GM23338 (cell line): ENCODE results near the gene SPATA2L. TPM values are rescaled to one million over a fixed set of nuclear protein-coding genes. Genes with fewer than 3 reads are reported as not detected.

Experiments used
- ATAC-seq: fragments of 200-7000 bp; cut with Tn5 transposase; 3 replicates; pipeline ENCODE4 v1.9.1; 2020
- DNase-seq: peaks from one replicate; pipeline ENCODE4 v3.0.0-alpha.2; 2015; ENCODE audit warnings: low spot score
- H2AFZ ChIP-seq: fragments of 200-600 bp; sonication (generic); 2 replicates; pipeline ENCODE4 v1.8.0; 2016; ENCODE audit warnings: antibody characterized with exemption, mild to moderate bottlenecking, moderate library complexity
- H3F3A ChIP-seq: fragments of 200-600 bp; sonication (generic); replicated peaks from 2 replicates; pipeline ENCODE4 v1.8.0; 2017; ENCODE audit warnings: antibody characterized with exemption, mixed run types, low read depth
- H3K27ac ChIP-seq: fragments of 200-600 bp; sonication (generic); 2 replicates; pipeline ENCODE4 v1.6.1; 2016; ENCODE audit warnings: low read depth
- H3K27me3 ChIP-seq: fragments of 200-600 bp; sonication (generic); 2 replicates; pipeline ENCODE4 v1.8.0; 2016; ENCODE audit warnings: mild to moderate bottlenecking, mixed run types, moderate library complexity; ENCODE audit not compliant: insufficient read depth
- H3K36me3 ChIP-seq: fragments of 200-600 bp; sonication (generic); 2 replicates; pipeline ENCODE4 v1.8.0; 2016; ENCODE audit warnings: mild to moderate bottlenecking; ENCODE audit not compliant: insufficient read depth
- H3K4me1 ChIP-seq: fragments of 200-600 bp; sonication (generic); 2 replicates; pipeline ENCODE4 v1.8.0; 2016; ENCODE audit warnings: mild to moderate bottlenecking, moderate library complexity; ENCODE audit not compliant: insufficient read depth
- H3K4me2 ChIP-seq: fragments of 200-600 bp; sonication (generic); 2 replicates; pipeline ENCODE4 v1.7.1; 2017; ENCODE audit warnings: mixed run types
- H3K4me3 ChIP-seq: fragments of 200-600 bp; sonication (generic); 2 replicates; pipeline ENCODE4 v1.6.1; 2016; ENCODE audit warnings: mixed run types
- H3K79me2 ChIP-seq: fragments of 200-600 bp; sonication (generic); replicated peaks from 2 replicates; pipeline ENCODE4 v1.8.0; 2017; ENCODE audit warnings: mild to moderate bottlenecking; ENCODE audit not compliant: insufficient read depth
- H3K9me2 ChIP-seq: fragments of 200-600 bp; sonication (generic); 2 replicates; pipeline ENCODE4 v1.8.0; 2017; ENCODE audit not compliant: insufficient read depth
- H4K20me1 ChIP-seq: fragments of 200-600 bp; sonication (generic); replicated peaks from 2 replicates; pipeline ENCODE4 v1.8.0; 2017; ENCODE audit warnings: mild to moderate bottlenecking; ENCODE audit not compliant: insufficient read depth
- H3K27ac Mint-ChIP-seq: 2 replicates; pipeline ENCODE4 v1.8.0; 2020; ENCODE audit warnings: inconsistent platforms, mild to moderate bottlenecking, moderate library complexity, mixed read lengths
- H3K27me3 Mint-ChIP-seq: 3 replicates; pipeline ENCODE4 v1.8.0; 2022; ENCODE audit warnings: low read depth, mild to moderate bottlenecking, moderate library complexity, mixed read lengths, inconsistent platforms; ENCODE audit not compliant: insufficient read depth, poor library complexity
- H3K36me3 Mint-ChIP-seq: 3 replicates; pipeline ENCODE4 v1.8.0; 2021; ENCODE audit warnings: low read depth, mild to moderate bottlenecking, inconsistent platforms, moderate library complexity, mixed read lengths
- H3K4me1 Mint-ChIP-seq: 3 replicates; pipeline ENCODE4 v1.8.0; 2020; ENCODE audit warnings: mild to moderate bottlenecking, inconsistent platforms, mixed read lengths
- H3K4me3 Mint-ChIP-seq: 3 replicates; pipeline ENCODE4 v1.8.0; 2021; ENCODE audit warnings: moderate library complexity, mild to moderate bottlenecking, inconsistent platforms, mixed read lengths
- H3K9me3 Mint-ChIP-seq: 3 replicates; pipeline ENCODE4 v1.8.0; 2020; ENCODE audit warnings: moderate library complexity, mild to moderate bottlenecking, inconsistent platforms, mixed read lengths
- CREB1 ChIP-seq: fragments of 250-450 bp; sonication (Bioruptor Pico); IDR thresholded peaks from 2 replicates; pipeline ENCODE4 v1.5.0; 2020; ENCODE audit warnings: low read depth, mild to moderate bottlenecking, moderate library complexity
- ETS1 ChIP-seq: IDR thresholded peaks from 2 replicates; pipeline ENCODE4 v1.6.1; 2016; ENCODE audit warnings: antibody characterized with exemption
- EZH2 ChIP-seq: fragments of 200-600 bp; sonication (generic); IDR thresholded peaks from one replicate; pipeline ENCODE4 v1.8.0; 2017; ENCODE audit warnings: antibody characterized with exemption, mild to moderate bottlenecking, low read depth; ENCODE audit not compliant: unreplicated experiment
- EZH2phosphoT487 ChIP-seq: fragments of 200-600 bp; sonication (generic); IDR thresholded peaks from one replicate; pipeline ENCODE4 v1.8.1; 2018; ENCODE audit warnings: antibody characterized with exemption; ENCODE audit not compliant: unreplicated experiment
- JUNB ChIP-seq: IDR thresholded peaks from one replicate; pipeline ENCODE4 v1.6.1; 2016; ENCODE audit warnings: antibody characterized with exemption; ENCODE audit not compliant: unreplicated experiment
- NANOG ChIP-seq: IDR thresholded peaks from 2 replicates; pipeline ENCODE4 v1.6.1; 2016; ENCODE audit warnings: antibody characterized with exemption, borderline replicate concordance
- POLR2AphosphoS5 ChIP-seq: IDR thresholded peaks from 2 replicates; pipeline ENCODE4 v1.6.1; 2016; ENCODE audit warnings: antibody characterized with exemption, low read depth
- ZNF331 ChIP-seq: fragments of 250-450 bp; sonication (Bioruptor Pico); IDR thresholded peaks from 2 replicates; pipeline ENCODE4 v1.5.0; 2020; ENCODE audit warnings: low read depth, mild to moderate bottlenecking, moderate library complexity
- ZNF462 ChIP-seq: fragments of 250-450 bp; sonication (Bioruptor Pico); IDR thresholded peaks from 2 replicates; pipeline ENCODE4 v1.5.0; 2020; ENCODE audit warnings: mild to moderate bottlenecking, moderate library complexity
- polyA plus RNA-seq: library from polyadenylated mRNA; unstranded; fragments of >200 nt; fragmentation: Nextera tagmentation; extraction: Ambion mirVana; gene quantifications from 2 replicates; pipeline ENCODE4 v1.2.1, GENCODE V29; 2016
- total RNA-seq: library from RNA; depleted of rRNA; stranded (reverse); fragments of >200 nt; shearing (Covaris generic); gene quantifications from 2 replicates; pipeline ENCODE4 v1.2.3, GENCODE V29; 2014

The SPATA2L gene
- total and polyA plus RNA-seq, 2 experiments from 2014 or later: 6.9 to 26.2 TPM

- no peak overlapping the region for H3K27ac Mint-ChIP-seq
- peak overlapping the region; percentile 91 for H2AFZ ChIP-seq
- DNase-seq: peak; percentile 82
Measured at GRCh38 chr16:89711601-89712273, 10.2 kb upstream of the SPATA2L start.

More at GRCh38 chr16:89711601-89712273, 10.2 kb upstream of the SPATA2L start:
- Mint-ChIP-seq H3K4me1 (peaks cover 10% of the 10 kb centered on the region), H3K27me3 (peaks cover 30% of the 10 kb centered on the region), H3K36me3 (peaks cover 26% of the 10 kb centered on the region), H3K4me3 (peak overlapping the region; percentile 86), H3K9me3 (no peaks in the 10 kb centered on the region)
- Histone ChIP-seq H3K4me2 (peak overlapping the region; percentile 88), H3K4me1 (peaks cover 8% of the 10 kb centered on the region), H3K9me2 (no peaks in the 10 kb centered on the region), H4K20me1 (peaks cover 20% of the 10 kb centered on the region), H3K36me3 (no peaks in the 10 kb centered on the region; the same call in 1 of the 2 replicates), H3F3A (0 out of 2 replicates have a peak, but pooled peaks cover 5% of the 10 kb centered on the region), H3K79me2 (peaks cover 6% of the 10 kb centered on the region), H3K27ac (no peak overlapping the region), H3K27me3 (peaks cover 20% of the 10 kb centered on the region), H3K4me3 (peak overlapping the region; percentile 92)
- peak; percentile 62 for ATAC-seq
- no peak for TF ChIP-seq ETS1
- no peak for TF ChIP-seq EZH2phosphoT487
- no peak for TF ChIP-seq ZNF331 (CRISPR knock-in tag)
- TF ChIP-seq POLR2AphosphoS5: peak; percentile 94
- TF ChIP-seq EZH2: no peak
- TF ChIP-seq JUNB: no peak
- TF ChIP-seq ZNF462 (CRISPR knock-in tag): no peak
- no peak for TF ChIP-seq NANOG
- no peak for TF ChIP-seq CREB1 (CRISPR knock-in tag)
